ENCODE measurements around the gene CAV1.

GRCh38 chr7:116496653-116497052 lies 28.2 kb upstream of the CAV1 start:
- TF ChIP-seq CTCF (conservative IDR thresholded peaks at IDR 0.05 in 1 of 2, IDR thresholded peaks at IDR 0.05 in 1 of 2; ENCODE audit: low read depth in 1 of 2, low read length in 2 of 2) (no peak), EZH2 (IDR thresholded peaks at IDR 0.05; ENCODE audit: low read length, missing control alignments) (no peak)

Data from fibroblast of lung (primary cell).